Measurements from ENCODE around the gene LCNL1.
A peak's percentile ranks its signal among the peaks of the same experiment; 100 is the strongest.

LCNL1 gene

DNA sequence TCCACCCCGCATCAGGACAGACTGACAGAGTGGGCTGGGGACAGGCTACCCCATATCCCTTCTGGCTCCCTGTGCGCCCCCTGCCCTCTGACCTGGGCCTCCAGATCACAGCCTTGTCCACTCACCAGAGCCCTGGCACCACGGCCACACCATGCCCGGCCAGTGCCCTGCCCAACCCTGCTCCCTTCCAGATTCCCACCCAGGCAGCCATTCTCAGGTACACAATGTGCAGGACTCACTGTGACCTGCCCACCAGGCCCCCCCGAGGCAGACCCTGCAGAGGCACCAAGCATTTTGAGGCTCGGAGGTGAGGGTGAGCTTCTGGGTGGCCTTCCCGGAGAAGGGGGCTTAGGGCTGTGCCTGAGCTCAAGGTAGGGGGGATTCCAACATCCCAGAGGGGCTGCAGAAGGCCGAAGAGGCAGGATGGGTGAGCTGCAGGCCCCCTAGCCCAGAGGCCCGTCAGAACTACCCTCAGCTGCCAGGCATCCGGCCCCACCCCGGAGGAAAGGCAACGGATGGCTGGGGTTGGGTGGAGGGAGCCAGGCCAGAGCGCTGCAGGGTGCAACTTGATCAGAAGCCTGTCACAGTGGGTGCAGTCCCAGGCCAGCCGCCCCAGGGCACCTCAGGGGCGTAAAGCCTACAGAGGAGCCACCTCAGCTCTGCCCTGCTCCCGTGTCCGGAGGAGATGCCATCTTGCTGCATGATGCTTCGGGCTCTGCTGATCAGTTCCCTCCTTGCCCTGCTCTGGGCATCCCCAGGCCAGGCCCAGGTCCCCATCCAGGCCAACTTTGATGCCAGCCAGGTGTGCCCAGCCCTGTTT is at the start of gene LCNL1:
TSS of gene LCNL1 (plus strand) at position 762 of the 820 bp plus-strand sequence. CDS start 594 bp downstream, outside the sequence.
- no peak for DNase-seq (ENCODE audit: low read depth in 2 of 2)

DNA sequence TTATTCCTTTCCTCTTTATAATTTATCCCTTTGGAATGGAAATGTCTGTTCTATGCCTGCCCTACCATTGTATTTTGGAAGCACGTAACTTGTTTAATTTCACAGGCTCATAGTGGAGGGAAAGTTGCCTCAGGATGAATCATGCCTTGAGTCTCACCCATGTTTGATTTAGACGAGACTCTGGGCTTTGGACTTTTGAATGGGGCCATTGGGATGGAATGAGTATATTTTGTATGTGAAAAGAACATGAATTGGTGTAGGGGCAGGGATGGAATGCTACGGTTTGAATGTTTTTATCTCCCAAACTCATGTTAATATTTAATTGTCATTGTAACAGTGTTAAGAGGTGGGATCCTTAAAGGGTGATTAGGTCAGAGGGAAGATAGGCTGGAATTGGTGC is 48.5 kb upstream of the LCNL1 start:
- no peak for DNase-seq (ENCODE audit: low read depth in 2 of 2)

GRCh38 chr9:136935651-136936050 is 47.1 kb upstream of the LCNL1 start:
- no peak for DNase-seq (ENCODE audit: low read depth in 2 of 2)

- DNase-seq (ENCODE audit: low read depth in 2 of 2), result no peak
These were observed 46.1 kb upstream of the LCNL1 start for GRCh38 chr9:136936645-136937170.

DNA sequence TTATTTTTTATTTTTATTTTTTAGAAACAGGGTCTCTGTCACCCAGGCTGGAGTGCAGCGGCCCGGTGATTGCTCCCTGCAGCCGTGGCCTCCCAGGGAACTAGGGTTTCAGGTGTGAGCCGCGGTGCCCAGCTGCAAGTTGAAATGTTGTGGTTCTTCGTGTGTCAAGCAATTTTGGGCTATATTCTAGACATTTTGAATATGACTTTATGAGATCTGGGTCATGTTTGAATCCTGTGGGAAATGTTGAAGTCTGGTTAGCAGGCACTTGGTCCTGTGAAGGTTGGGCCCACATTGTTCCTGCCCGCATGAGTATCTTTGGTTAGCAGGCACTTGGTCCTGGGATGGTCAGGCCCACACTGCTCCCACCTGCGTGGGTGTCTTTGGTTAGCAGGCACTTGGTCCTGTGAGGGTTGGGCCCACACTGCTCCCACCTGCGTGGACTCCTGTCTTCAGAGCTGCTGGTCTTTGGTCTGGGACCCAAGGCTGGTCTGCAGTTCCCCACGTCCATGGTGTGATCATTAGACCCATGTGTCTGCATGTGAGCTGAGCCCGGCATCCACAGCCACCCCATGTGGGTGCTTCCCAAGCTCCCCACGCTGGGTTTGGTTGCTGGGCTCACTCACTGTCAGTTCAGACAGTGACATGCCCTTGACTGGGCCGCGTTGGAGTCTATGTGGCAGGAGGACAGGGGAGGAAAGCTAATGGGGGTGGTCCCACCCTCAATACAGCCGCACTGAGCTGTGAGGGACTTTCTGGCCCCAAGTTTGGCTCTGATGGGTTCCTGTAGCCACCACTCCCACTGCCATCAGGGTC is 45.4 kb upstream of the LCNL1 start:
- no peak for DNase-seq (ENCODE audit: low read depth in 2 of 2)

DNA sequence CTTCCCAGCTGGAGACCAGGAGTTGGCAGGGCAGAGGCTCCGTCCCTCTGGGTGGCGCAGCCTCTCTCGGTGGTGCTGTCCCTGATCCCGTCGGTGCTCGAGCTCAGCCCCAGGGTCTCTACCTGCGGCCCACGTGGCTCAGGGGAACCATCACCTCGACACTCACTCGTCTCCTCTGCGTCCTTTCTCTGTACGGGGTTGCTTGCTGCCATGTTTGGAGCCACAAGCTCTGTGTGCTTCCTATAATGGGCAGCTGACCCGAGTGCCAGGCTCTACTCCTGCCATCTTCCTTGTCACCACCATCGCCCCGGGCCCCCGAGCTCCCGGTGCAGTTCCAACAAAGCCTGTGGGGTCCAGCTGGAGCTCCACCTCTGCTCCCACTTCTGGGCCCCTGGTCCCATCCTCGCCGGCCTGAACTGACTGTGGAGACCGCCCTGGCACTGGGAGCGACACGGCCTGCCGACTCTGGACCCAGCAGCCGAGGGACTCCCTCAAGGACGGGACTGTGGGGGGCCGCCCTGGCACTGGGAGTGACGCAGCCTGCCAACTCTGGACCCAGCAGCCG is 43.3 kb upstream of the LCNL1 start:
- DNase-seq (ENCODE audit: low read depth in 2 of 2), result no peak

DNA sequence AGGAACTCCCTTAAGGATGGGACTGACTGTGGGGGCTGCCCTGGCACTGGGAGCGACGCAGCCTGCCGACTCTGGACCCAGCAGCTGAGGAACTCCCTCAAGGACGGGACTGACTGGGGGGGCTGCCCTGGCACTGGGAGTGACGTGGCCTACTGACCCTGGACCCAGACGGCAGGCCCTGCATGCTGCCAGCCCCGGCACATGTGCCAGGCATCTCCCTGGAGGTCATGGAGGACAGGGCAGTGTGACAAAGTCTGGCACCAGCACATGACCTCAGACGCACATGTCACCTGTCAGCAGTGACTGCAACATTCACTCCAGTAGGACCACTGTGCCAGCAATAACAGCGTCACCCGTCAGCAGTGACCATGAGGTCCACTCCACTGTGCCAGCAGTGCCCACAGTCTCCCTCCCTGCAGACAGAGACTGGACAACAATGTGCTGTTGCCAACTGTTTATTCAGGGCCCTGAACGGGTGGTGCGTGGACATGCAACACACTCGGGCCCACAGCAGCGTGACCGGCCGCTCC is 42.7 kb upstream of the LCNL1 start:
- DNase-seq (ENCODE audit: low read depth in 2 of 2), result no peak

DNA sequence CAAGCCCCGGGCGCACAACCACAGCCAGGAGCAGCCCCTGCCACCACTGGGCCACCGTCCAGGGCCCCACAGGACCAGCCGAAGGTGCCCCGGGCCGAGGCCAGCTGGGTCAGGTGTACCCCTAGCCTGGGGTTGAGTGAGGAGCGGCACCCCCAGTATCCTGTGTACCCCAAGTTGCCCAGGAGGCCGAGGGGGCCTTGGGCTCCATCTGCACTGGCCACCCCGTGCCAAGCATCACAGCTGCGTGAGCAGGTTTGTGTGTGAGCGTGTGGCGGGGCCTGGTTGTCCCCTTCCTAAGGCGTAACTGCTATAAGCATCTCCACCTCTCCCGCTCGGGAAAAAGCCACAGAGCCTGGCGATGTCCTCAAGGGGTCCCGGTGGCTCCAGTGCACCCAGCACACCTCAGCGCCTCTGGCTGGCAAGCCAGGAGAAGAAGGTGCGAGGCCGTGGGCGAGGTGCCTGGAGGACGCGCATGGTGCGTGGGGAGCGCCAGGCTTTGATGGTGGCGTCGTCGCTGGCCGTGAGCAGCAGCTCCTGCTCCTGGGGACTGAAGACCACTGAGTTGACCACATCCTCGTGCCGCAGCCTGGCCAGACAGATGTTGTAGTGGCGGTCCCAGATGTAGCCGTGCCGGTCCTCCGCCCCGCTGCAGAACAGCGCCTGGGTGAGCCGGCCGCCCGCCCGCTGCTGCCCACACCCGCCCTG is 42.1 kb upstream of the LCNL1 start:
- no peak for DNase-seq (ENCODE audit: low read depth in 2 of 2)

DNA sequence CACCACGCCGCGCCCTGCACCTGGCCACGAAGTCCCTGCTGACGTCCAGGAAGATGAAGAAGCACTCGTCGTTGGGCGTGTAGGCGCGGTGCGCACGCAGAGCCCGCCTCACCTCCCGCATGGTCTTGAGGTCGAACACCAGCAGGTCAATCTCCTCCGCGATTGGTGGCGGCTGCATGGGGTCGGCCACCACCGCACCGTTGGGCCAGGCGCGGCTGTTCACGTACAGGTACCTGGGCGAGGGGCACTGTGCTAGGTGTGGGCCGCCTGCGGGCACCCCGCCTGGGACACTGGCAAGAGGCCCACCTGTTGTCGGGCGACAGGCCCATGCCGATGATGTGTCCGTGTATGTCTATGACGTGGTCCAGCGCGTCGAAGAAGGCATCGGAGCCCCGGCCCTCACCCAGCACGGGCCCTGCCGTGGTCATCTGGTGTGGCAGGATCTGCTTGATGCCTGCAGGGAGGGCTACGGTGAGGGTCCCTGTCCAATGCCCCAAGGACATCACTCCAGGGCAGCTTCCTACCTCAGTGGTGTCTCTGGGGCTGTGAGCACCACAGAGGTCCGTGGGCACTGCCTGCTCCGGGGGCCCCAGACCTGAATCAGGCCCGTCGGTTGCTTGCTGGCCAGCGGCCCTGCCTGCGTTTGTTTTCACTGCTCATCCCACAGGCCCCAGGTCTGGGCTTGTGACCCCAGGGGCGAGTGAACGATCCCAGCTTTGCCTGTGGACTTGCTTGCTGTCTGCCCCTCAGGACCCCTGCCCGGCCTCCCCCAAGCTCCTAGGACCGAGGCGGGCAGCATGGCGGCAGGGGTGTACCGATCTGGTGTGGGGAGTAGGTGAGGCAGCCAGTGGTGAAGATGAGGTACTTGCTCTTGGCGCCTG is 41.3 kb upstream of the LCNL1 start:
- no peak for DNase-seq (ENCODE audit: low read depth in 2 of 2)

- DNase-seq (ENCODE audit: low read depth in 2 of 2), result no peak
These were observed 40.5 kb upstream of the LCNL1 start for GRCh38 chr9:136942112-136942880.

DNA sequence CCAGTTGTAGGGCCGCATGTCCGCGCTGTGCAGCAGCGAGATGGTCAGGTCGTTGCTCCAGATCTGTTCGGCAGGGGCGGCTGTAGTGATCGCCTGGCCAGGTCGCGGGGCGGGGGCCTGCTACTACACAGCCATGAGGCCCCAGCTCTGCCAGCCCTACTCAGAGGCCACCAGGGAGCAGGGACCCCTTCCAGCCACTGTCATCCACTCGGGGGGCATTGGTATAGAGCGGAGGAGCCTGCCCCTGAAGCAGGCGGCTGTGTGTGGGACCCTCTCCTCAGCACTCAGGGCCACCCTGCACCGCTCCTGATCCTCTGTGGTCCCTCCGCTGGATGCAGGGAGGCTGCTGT is 39.9 kb upstream of the LCNL1 start:
- no peak for DNase-seq (ENCODE audit: low read depth in 2 of 2)

DNA sequence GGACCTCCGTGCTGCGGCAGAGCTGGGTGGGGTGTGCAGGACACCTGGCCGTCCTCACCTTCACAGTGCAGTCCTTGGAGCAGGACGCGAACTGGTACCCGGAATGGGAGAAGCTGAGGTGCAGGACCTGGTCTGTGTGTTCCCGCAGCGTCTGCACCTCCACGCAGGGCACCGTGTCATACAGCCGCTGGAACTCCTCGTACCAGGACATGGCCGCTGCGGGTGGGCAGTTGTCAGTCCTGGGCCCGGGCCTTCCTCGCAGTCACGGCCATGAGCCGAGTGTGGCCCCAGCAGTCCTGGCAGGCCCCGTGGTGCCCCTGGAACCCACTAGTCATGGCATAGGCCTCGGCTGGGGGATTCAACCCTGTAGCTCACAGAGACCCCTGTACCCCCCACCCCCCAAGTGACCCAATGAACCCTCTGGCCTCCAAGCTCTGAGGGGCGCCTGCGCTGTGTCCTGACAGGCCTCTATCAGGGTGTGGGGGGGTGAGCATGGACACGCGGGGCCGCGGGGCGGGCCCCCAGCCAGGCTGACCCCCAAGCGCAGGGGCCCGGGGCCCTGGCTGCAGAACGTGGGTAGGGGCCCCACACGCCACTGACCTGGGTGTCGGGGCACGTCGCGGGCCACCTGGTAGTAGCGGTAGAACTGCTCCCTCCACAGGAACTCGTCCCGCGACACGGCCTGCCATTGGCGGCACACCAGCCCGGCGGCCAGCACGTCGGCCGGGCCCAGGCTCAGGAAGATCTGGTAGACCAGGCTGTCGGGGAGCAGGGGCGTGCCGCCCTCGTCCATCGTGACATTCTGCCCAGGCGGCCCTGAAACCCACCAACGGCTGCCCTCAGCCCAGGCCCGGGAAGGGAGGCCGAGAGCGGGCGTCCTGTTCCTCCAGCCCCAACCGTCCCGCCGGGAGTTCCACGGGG is 39.2 kb upstream of the LCNL1 start:
- DNase-seq (ENCODE audit: low read depth in 2 of 2), result peak in 1 of 2 donors; percentile 17

- no peak for DNase-seq (ENCODE audit: low read depth in 2 of 2)
These were observed 38.6 kb upstream of the LCNL1 start for GRCh38 chr9:136944212-136944518.

- peak; percentile 94 to 98 for DNase-seq (ENCODE audit: low read depth in 2 of 2)
These were observed 38.1 kb upstream of the LCNL1 start, which contains the start of the genes C8G and FBXW5 for GRCh38 chr9:136944519-136945332. TSS of gene C8G (plus strand) at chr9:136945243. CDS start at chr9:136945321, 78 bp downstream. TSS of gene FBXW5 (minus strand) at chr9:136944738. CDS start at chr9:136944083, 655 bp downstream.

- no peak for DNase-seq (ENCODE audit: low read depth in 2 of 2)
These were observed 37.2 kb upstream of the LCNL1 start for GRCh38 chr9:136945333-136946227.

DNA sequence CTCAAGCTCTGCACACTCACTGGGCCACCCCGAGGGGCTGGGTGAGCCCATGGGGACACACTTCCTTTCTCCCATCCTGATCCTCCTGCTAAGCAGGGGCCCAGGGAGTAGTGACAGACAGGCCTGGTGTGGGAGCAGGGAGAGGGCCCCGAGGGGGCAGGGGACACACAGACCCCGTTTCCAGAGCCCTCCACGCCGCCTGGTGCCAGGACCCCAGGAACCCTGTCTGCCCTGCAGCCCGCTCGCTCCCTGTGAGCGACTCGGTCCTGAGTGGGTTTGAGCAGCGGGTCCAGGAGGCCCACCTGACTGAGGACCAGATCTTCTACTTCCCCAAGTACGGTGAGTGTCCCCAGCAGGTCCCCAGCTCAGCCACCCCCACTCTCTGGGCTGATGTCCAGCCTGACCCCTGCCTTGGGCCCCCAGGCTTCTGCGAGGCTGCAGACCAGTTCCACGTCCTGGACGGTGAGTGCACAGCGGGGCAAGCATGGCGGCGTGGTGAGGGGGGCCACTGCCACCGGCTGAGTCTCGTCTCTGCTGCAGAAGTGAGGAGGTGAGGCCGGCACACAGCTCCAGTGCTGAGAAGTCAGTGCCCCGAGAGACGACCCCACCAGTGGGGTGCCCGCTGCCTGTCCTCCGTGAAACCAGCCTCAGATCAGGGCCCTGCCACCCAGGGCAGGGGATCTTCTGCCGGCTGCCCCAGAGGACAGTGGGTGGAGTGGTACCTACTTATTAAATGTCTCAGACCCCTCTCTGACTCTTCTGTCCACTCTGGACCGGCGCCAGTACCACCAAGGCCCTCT is 36.4 kb upstream of the LCNL1 start:
- no peak for DNase-seq (ENCODE audit: low read depth in 2 of 2)
